Thyroid gland (tissue), 4 donors: ENCODE measurements around the gene MNX1.

Source experiments
- POLR2A ChIP-seq, 2 donors: fragments of 450-650 bp; IDR thresholded peaks; one replicate each; pipeline ENCODE4 v1.6.1; 2017; ENCODE audit warnings: antibody characterized with exemption in 2 of 2, mild to moderate bottlenecking in 2 of 2, moderate library complexity in 1 of 2
- TF ChIP-seq, protein P1 (sequence below), 6 experiments: fragments of 200-600 bp in 3 of 6; fragments of 450-650 bp in 3 of 6; sonication (generic) in 3 of 6; IDR thresholded peaks; one replicate each; pipeline ENCODE4 v1.5.1; 2016 to 2019; ENCODE audit warnings: antibody characterized with exemption in 6 of 6, mild to moderate bottlenecking in 2 of 6, inconsistent platforms in 1 of 6, moderate library complexity in 1 of 6

DNA sequence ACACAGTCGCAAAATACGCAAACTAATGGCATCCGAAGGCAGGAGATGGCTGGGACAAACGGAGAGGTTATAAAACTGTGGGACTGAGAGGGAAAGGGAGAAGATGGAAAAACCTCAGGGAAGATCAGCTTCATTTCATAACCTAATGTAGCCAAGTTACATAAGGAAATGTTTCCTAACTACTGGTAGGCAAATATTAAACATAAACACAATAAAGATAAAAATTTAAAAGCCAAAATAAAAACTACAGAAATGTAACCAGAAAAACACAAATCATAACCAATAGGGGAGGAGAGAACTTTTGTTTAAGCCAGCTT is 13.1 kb upstream of the MNX1 start:
- TF ChIP-seq POLR2A (IDR thresholded peaks at IDR 0.05): no peak
- TF ChIP-seq, protein P1, sequence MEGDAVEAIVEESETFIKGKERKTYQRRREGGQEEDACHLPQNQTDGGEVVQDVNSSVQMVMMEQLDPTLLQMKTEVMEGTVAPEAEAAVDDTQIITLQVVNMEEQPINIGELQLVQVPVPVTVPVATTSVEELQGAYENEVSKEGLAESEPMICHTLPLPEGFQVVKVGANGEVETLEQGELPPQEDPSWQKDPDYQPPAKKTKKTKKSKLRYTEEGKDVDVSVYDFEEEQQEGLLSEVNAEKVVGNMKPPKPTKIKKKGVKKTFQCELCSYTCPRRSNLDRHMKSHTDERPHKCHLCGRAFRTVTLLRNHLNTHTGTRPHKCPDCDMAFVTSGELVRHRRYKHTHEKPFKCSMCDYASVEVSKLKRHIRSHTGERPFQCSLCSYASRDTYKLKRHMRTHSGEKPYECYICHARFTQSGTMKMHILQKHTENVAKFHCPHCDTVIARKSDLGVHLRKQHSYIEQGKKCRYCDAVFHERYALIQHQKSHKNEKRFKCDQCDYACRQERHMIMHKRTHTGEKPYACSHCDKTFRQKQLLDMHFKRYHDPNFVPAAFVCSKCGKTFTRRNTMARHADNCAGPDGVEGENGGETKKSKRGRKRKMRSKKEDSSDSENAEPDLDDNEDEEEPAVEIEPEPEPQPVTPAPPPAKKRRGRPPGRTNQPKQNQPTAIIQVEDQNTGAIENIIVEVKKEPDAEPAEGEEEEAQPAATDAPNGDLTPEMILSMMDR (IDR thresholded peaks at IDR 0.05): no peak
